Heart left ventricle (tissue), 16 donors: Measurements from ENCODE around the gene LCE1E. TPM values are rescaled to one million over a fixed set of nuclear protein-coding genes. Genes with fewer than 3 reads are reported as not detected.

Experiments used
- ATAC-seq, 4 donors: fragments of 200-7000 bp; cut with Tn5 transposase; one replicate each; pipeline ENCODE4 v1.9.1; 2020 to 2022; ENCODE audit warnings: moderate library complexity in 4 of 4, mild to moderate bottlenecking in 3 of 4, moderate number of reproducible peaks in 1 of 4
- DNase-seq, 5 donors: peaks; one replicate each; pipeline ENCODE4 v3.0.0-alpha.2; 2020
- H3K27ac ChIP-seq, 12 donors: fragments of 200-600 bp; sonication (generic) in 4 of 12; one replicate each; pipeline versions ENCODE4 v1.5.0 to v1.8.0; 2016 to 2022; ENCODE audit warnings: mild to moderate bottlenecking in 2 of 12
- H3K27me3 ChIP-seq, 9 donors: fragments of 200-600 bp; sonication (generic) in 2 of 9; one replicate each; pipeline versions ENCODE4 v1.5.1 to v1.8.0; 2016 to 2022; ENCODE audit warnings: mild to moderate bottlenecking in 3 of 9
- H3K36me3 ChIP-seq, 9 donors: fragments of 200-600 bp; sonication (generic) in 2 of 9; one replicate each; pipeline versions ENCODE4 v1.5.0 to v1.8.0; 2018 to 2022; ENCODE audit warnings: mild to moderate bottlenecking in 2 of 9
- H3K4me1 ChIP-seq, 12 donors: fragments of 200-600 bp; sonication (generic) in 4 of 12; one replicate each; pipeline versions ENCODE4 v1.5.0 to v1.8.0; 2016 to 2022; ENCODE audit warnings: mild to moderate bottlenecking in 3 of 12
- H3K4me3 ChIP-seq, 12 donors: fragments of 200-600 bp; sonication (generic) in 4 of 12; one replicate each; pipeline versions ENCODE4 v1.5.0 to v1.8.0; 2017 to 2022; ENCODE audit warnings: mild to moderate bottlenecking in 9 of 12, moderate library complexity in 4 of 12
- H3K9me3 ChIP-seq, 12 donors: fragments of 200-600 bp; sonication (generic) in 4 of 12; one replicate each; pipeline versions ENCODE4 v1.5.0 to v1.8.0; 2016 to 2022; ENCODE audit warnings: mild to moderate bottlenecking in 1 of 12
- CTCF ChIP-seq, 12 donors: fragments of 200-600 bp; sonication (generic) in 4 of 12; IDR thresholded peaks; one replicate each; pipeline versions ENCODE4 v1.5.0 to v1.8.0; 2018 to 2022; ENCODE audit warnings: antibody characterized with exemption in 12 of 12, mild to moderate bottlenecking in 5 of 12
- POLR2A ChIP-seq, 2 donors: fragments of 450-650 bp; IDR thresholded peaks; one replicate each; pipeline ENCODE4 v1.6.1; 2017; ENCODE audit warnings: antibody characterized with exemption in 2 of 2, mild to moderate bottlenecking in 2 of 2, moderate library complexity in 2 of 2
- WGBS, 4 donors: extraction: QIAGEN DNeasy Blood & Tissue Kit in 2 of 4; methylation state at CpG; one replicate each; pipeline versions ENCODE4 v1.1.5 to v1.1.7; 2013 to 2018; 5-methylcytosine and 5-hydroxymethylcytosine counted together
- intact Hi-C, 10 donors: fragments of 100-400 bp; cut with DNase I; formaldehyde crosslinking; loops; one replicate each; pipeline versions ENCODE4 v1.11.1 to v1.14.2; 2022
- polyA plus RNA-seq, 2 donors: library from polyadenylated mRNA; stranded (reverse); fragments of 200-250 nt; gene quantifications; one replicate each; pipeline ENCODE4 v1.2.3, GENCODE V29; 2013
- total RNA-seq, 9 donors: library from RNA; depleted of rRNA in 2 of 9; stranded (reverse); fragments of >200 nt in 2 of 9; fragmentation: NEBNext Ultra II Directional in 3 of 9; extraction: Animal tissue kit (Norgen Biotek cat#: 25700) in 3 of 9; gene quantifications; one replicate each; pipeline versions ENCODE4 v1.1.0 to v1.2.4, GENCODE V29; 2016 to 2023
- donor health status: ischemic (EF 13 %, LVEDD 7.1; RV severe dilation, severe dysfunction).
- donor health status: healthy with polysubstance abuse.
- donor health status: DM: no; HTN: yes; CAD: no.
- donor health status: DM: no; HTN: no; CAD: no.
- donor health status: ischemic (EF 25% LVEDD 6.9; RV normal size, moderate dysfunction).
- donor health status: ischemic (EF 25% LVEDD 5.7; RV mildly dilated, moderate dysfunction).
- donor health status: healthy.
- donor health status: DM: yes; HTN: yes; CAD: no.
- donor health status: ischemic (EF 35%, LVEDD 5.7; RV mildly dilated, moderate dysfunction).
- donor health status: nonischemic (EF 11% LVEDD 7.7; RV severe dilation, severe dysfunction).
- donor health status: DM: yes; HTN: yes; CAD: no.
- donor health status: PGD.
- donor health status: ischemic (EF 29% LVEDD 5.4; RV normal size, mild dysfunction).
- donor health status: nonischemic (EF 23%, LVEDD 6.1; RV moderate dilation, normal function).

The LCE1E gene
- total and polyA plus RNA-seq, 11 donors = not detected

GRCh38 chr1:152836870-152837269 is 50.8 kb downstream of the LCE1E start:
- H3K27ac ChIP-seq = no peak overlapping the region
- no peaks in the 10 kb centered on the region for H3K27me3 ChIP-seq
- no peaks in the 10 kb centered on the region for H3K4me1 ChIP-seq
- no peak overlapping the region for H3K4me3 ChIP-seq
- intact Hi-C loops = no loop called here
- WGBS, 4 donors = 34 to 51% (median 48%) methylated on average over 2 of the region's 2 CpGs
- H3K36me3 ChIP-seq = no peaks in the 10 kb centered on the region
- DNase-seq = no peak
- no peak for ATAC-seq
- no peak for TF ChIP-seq CTCF (IDR thresholded peaks at IDR 0.05)
- TF ChIP-seq POLR2A (IDR thresholded peaks at IDR 0.05) = no peak
- peaks cover 0 to 6% (median 0%) of the 10 kb centered on the region in 12 donors for H3K9me3 ChIP-seq

Other genes with a start within 250 kb of the LCE1E start
- gene LCE3E, start 219.5 kb upstream of the LCE1E start, total RNA-seq = not detected
- gene LCE3E, start 219.5 kb upstream of the LCE1E start, polyA plus RNA-seq = not detected
- not detected for gene LCE3D, start 205.7 kb upstream of the LCE1E start, total RNA-seq
- gene LCE3D, start 205.7 kb upstream of the LCE1E start, polyA plus RNA-seq = not detected
- not detected for gene LCE3C, start 186.0 kb upstream of the LCE1E start, total RNA-seq
- gene LCE3C, start 186.0 kb upstream of the LCE1E start, polyA plus RNA-seq = not detected
- not detected for gene LCE3B, start 172.4 kb upstream of the LCE1E start, total RNA-seq
- gene LCE3B, start 172.4 kb upstream of the LCE1E start, polyA plus RNA-seq = not detected
- gene LCE3A, start 163.2 kb upstream of the LCE1E start, total RNA-seq = not detected
- not detected for gene LCE3A, start 163.2 kb upstream of the LCE1E start, polyA plus RNA-seq
- not detected for gene LCE2D, start 122.9 kb upstream of the LCE1E start, total RNA-seq
- gene LCE2D, start 122.9 kb upstream of the LCE1E start, polyA plus RNA-seq = not detected
- gene LCE2C, start 111.0 kb upstream of the LCE1E start, total RNA-seq = not detected
- gene LCE2C, start 111.0 kb upstream of the LCE1E start, polyA plus RNA-seq = not detected
- gene LCE2B, start 100.1 kb upstream of the LCE1E start, total RNA-seq = not detected
- not detected for gene LCE2B, start 100.1 kb upstream of the LCE1E start, polyA plus RNA-seq
- gene LCE2A, start 87.9 kb upstream of the LCE1E start, total RNA-seq = not detected
- gene LCE2A, start 87.9 kb upstream of the LCE1E start, polyA plus RNA-seq = not detected
- not detected for gene LCE4A, start 78.1 kb upstream of the LCE1E start, total RNA-seq
- gene LCE4A, start 78.1 kb upstream of the LCE1E start, polyA plus RNA-seq = not detected
- not detected for gene KPRP, start 28.2 kb upstream of the LCE1E start, total RNA-seq
- not detected for gene KPRP, start 28.2 kb upstream of the LCE1E start, polyA plus RNA-seq
- gene LCE1F, start 11.1 kb upstream of the LCE1E start, total RNA-seq = not detected
- not detected for gene LCE1F, start 11.1 kb upstream of the LCE1E start, polyA plus RNA-seq
- not detected for gene LCE1D, start 10.5 kb downstream of the LCE1E start, total RNA-seq
- not detected for gene LCE1D, start 10.5 kb downstream of the LCE1E start, polyA plus RNA-seq
- not detected for gene LCE1C, start 20.4 kb downstream of the LCE1E start, total RNA-seq
- gene LCE1C, start 20.4 kb downstream of the LCE1E start, polyA plus RNA-seq = not detected
- not detected for gene LCE1B, start 25.7 kb downstream of the LCE1E start, total RNA-seq
- gene LCE1B, start 25.7 kb downstream of the LCE1E start, polyA plus RNA-seq = not detected
- not detected for gene LCE1A, start 41.2 kb downstream of the LCE1E start, total RNA-seq
- gene LCE1A, start 41.2 kb downstream of the LCE1E start, polyA plus RNA-seq = not detected
- not detected for gene LCE6A, start 56.6 kb downstream of the LCE1E start, total RNA-seq
- gene LCE6A, start 56.6 kb downstream of the LCE1E start, polyA plus RNA-seq = not detected
- not detected for gene LCE7A, start 73.7 kb downstream of the LCE1E start, total RNA-seq
- gene LCE7A, start 73.7 kb downstream of the LCE1E start, polyA plus RNA-seq = not detected
- gene SMCP, start 92.1 kb downstream of the LCE1E start, total RNA-seq = not detected
- not detected for gene SMCP, start 92.1 kb downstream of the LCE1E start, polyA plus RNA-seq
- not detected for gene IVL, start 122.3 kb downstream of the LCE1E start, total RNA-seq
- under 1 TPM in 1 of 2 donors, not detected in 1; 0.03 TPM for gene IVL, start 122.3 kb downstream of the LCE1E start, polyA plus RNA-seq
- not detected for gene SPRR5, start 160.9 kb downstream of the LCE1E start, total RNA-seq
- not detected for gene SPRR5, start 160.9 kb downstream of the LCE1E start, polyA plus RNA-seq
- gene SPRR4, start 184.4 kb downstream of the LCE1E start, total RNA-seq = not detected
- gene SPRR4, start 184.4 kb downstream of the LCE1E start, polyA plus RNA-seq = not detected
- gene SPRR1A, start 197.8 kb downstream of the LCE1E start, total RNA-seq = not detected
- gene SPRR1A, start 197.8 kb downstream of the LCE1E start, polyA plus RNA-seq = not detected
- gene SPRR3, start 215.5 kb downstream of the LCE1E start, total RNA-seq = not detected
- 1 to 10 TPM in 1 of 2 donors, not detected in 1; 1.2 TPM for gene SPRR3, start 215.5 kb downstream of the LCE1E start, polyA plus RNA-seq
- gene SPRR1B, start 244.9 kb downstream of the LCE1E start, total RNA-seq = not detected
- gene SPRR1B, start 244.9 kb downstream of the LCE1E start, polyA plus RNA-seq = not detected